Measurements from ENCODE around the gene GRIN3B. TPM values are rescaled to one million over a fixed set of nuclear protein-coding genes. Genes with fewer than 3 reads are reported as not detected.

GRIN3B gene
- polyA plus RNA-seq, 2 of the 4 experiments (the other 2 are of a cell fraction), result 0.67 to 1.5 TPM

DNA sequence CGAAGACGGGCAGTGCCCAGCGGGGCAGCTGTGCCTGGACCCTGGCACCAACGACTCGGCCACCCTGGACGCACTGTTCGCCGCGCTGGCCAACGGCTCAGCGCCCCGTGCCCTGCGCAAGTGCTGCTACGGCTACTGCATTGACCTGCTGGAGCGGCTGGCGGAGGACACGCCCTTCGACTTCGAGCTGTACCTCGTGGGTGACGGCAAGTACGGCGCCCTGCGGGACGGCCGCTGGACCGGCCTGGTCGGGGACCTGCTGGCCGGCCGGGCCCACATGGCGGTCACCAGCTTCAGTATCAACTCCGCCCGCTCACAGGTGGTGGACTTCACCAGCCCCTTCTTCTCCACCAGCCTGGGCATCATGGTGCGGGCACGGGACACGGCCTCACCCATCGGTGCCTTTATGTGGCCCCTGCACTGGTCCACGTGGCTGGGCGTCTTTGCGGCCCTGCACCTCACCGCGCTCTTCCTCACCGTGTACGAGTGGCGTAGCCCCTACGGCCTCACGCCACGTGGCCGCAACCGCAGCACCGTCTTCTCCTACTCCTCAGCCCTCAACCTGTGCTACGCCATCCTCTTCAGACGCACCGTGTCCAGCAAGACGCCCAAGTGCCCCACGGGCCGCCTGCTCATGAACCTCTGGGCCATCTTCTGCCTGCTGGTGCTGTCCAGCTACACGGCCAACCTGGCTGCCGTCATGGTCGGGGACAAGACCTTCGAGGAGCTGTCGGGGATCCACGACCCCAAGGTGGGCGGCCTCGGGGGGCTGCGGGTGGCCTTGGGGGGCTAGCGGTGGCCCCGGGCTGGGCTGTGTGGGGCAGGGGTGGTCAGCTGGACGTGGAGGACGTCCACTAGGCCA is 4.8 kb downstream of the GRIN3B start:
- ATAC-seq, result no peak
- peaks cover 7% of the 10 kb centered on the region; the same call in 1 of the 3 replicates for H3K4me1 ChIP-seq
- no peak for FAIRE-seq
- TF ChIP-seq RAD21 (conservative IDR thresholded peaks at IDR 0.05 in 1 of 2, IDR thresholded peaks at IDR 0.05 in 1 of 2) (no peak), CEBPB (IDR thresholded peaks at IDR 0.05) (no peak), EP300 (IDR thresholded peaks at IDR 0.05) (no peak)
- TF ChIP-seq, protein P1, sequence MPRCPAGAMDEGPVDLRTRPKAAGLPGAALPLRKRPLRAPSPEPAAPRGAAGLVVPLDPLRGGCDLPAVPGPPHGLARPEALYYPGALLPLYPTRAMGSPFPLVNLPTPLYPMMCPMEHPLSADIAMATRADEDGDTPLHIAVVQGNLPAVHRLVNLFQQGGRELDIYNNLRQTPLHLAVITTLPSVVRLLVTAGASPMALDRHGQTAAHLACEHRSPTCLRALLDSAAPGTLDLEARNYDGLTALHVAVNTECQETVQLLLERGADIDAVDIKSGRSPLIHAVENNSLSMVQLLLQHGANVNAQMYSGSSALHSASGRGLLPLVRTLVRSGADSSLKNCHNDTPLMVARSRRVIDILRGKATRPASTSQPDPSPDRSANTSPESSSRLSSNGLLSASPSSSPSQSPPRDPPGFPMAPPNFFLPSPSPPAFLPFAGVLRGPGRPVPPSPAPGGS (IDR thresholded peaks at IDR 0.05), result no peak
- no peak for DNase-seq (ENCODE audit: low read depth in 1 of 2, low spot score in 1 of 2)
- 93% methylated on average over 35 of the region's 70 CpGs for WGBS (ENCODE audit: missing lambda C conversion rate)
- no peak overlapping the region for H3K4me2 ChIP-seq
- ChIA-PET CTCF (interaction anchor here (0.9 to 2.1 kb wide), 2 partner anchors 9 to 83 kb away, joined by 4 to 5 read pairs; no protein-coding TSS in a partner anchor), POLR2A (no interaction called here)
- H3K27ac ChIP-seq, result no peak overlapping the region
- no peak overlapping the region for H3K4me3 ChIP-seq
- H3K9me3 ChIP-seq, result no peaks in the 10 kb centered on the region

DNA sequence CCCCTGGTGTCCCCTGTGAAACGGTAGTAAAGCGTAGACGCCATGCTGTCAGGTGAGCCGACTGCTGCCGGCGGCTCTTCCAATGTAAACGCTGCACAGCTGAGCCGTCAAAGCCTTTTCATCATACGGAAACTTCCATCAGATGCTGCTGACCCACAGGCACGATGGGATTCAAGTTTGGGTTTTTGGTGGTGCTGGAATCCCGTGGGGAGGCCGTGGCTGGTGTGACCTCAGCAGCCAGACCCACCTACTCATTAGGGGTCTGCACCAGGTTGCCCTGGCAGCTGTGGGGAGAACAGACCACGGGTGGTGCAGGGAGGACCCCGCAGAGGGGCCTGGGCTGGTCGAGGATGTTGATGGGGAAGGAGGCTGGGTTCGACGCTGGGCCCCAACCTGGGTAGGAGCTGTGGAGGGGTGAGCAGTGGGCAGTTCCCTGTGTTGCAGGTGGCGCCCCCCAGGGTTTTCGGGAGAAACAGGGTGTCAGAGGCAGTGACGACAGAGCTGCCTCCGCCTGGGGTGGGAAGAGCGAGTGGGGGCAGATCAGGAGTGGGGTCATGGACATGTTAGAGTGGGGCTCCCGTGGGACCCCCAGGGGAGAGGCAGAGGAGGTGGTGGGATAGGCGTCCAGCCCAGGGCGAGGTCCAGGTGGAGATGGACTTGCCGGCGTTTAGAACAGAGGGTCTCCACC is 6.6 kb downstream of the GRIN3B start:
- TF ChIP-seq JUN (IDR thresholded peaks at IDR 0.05) (no peak), CEBPB (IDR thresholded peaks at IDR 0.05) (no peak), EHMT2 (IDR thresholded peaks at IDR 0.05; ENCODE audit: low read depth) (no peak)
- 88% methylated on average over 22 of the region's 27 CpGs for WGBS (ENCODE audit: missing lambda C conversion rate)
- no peak for ATAC-seq
- no peak overlapping the region for H3K4me2 ChIP-seq
- FAIRE-seq, result no peak
- no peaks in the 10 kb centered on the region for H3K9me3 ChIP-seq
- no peak overlapping the region for H3K27ac ChIP-seq
- DNase-seq (ENCODE audit: low read depth in 1 of 2, low spot score in 1 of 2), result no peak
- ChIA-PET POLR2A (no interaction called here), CTCF (interaction anchor here (1.1 to 1.2 kb wide), 2 partner anchors 12 to 51 kb away, joined by 3 read pairs; no protein-coding TSS in a partner anchor)
- no peak overlapping the region for H3K4me3 ChIP-seq
- H3K4me1 ChIP-seq, result no peaks in the 10 kb centered on the region; the same call in 2 of the 3 replicates

DNA sequence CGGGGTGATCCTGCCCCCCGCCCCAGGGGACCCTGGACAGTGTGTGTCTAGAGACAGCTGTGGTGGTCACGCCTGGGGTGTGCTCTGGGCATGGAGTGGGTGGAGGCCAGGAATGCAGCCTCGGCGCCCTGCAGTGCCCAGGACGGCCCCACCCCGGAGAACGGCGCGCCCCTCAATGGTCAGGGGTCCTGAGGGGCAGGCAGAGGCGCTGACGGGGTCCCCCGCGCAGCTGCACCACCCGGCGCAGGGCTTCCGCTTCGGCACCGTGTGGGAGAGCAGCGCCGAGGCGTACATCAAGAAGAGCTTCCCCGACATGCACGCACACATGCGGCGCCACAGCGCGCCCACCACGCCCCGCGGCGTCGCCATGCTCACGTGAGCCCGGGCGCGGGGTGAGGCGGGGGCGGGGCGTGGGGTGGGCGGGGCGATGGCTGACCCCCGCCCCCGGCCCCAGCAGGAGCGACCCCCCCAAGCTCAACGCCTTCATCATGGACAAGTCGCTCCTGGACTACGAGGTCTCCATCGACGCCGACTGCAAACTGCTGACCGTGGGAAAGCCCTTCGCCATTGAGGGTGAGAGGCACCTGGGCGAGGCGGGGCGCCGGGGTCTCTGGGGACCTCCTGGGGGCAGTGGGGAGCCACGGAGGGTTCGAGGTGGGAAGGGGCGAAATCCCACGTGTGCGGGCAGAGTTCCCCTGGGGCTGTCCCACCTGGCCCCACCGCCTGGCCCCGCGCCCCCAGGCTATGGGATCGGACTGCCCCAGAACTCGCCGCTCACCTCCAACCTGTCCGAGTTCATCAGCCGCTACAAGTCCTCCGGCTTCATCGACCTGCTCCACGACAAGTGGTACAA is 7.4 kb downstream of the GRIN3B start:
- DNase-seq (ENCODE audit: low read depth in 1 of 2, low spot score in 1 of 2) (no peak), ATAC-seq (no peak), FAIRE-seq (no peak)
- no peak overlapping the region for H3K4me2 ChIP-seq
- TF ChIP-seq RNF2 (IDR thresholded peaks at IDR 0.05; ENCODE audit: borderline replicate concordance, low read depth) (no peak), POLR2A (IDR thresholded peaks at IDR 0.05; ENCODE audit: low read length) (no peak), NR3C1 (IDR thresholded peaks at IDR 0.05) (no peak), HDAC2 (IDR thresholded peaks at IDR 0.05) (no peak), FOXS1 (CRISPR knock-in tag; IDR thresholded peaks at IDR 0.05) (no peak), EHMT2 (IDR thresholded peaks at IDR 0.05; ENCODE audit: low read depth) (no peak), ZSCAN20 (CRISPR knock-in tag; IDR thresholded peaks at IDR 0.05) (no peak), CHD2 (IDR thresholded peaks at IDR 0.05; ENCODE audit: low read length, partially characterized antibody) (no peak), HEYL (CRISPR knock-in tag; IDR thresholded peaks at IDR 0.05) (no peak), BHLHE40 (IDR thresholded peaks at IDR 0.05; ENCODE audit: low read depth, low read length) (no peak), RAD21 (conservative IDR thresholded peaks at IDR 0.05 in 1 of 2, IDR thresholded peaks at IDR 0.05 in 1 of 2) (no peak)
- TF ChIP-seq, protein P2, sequence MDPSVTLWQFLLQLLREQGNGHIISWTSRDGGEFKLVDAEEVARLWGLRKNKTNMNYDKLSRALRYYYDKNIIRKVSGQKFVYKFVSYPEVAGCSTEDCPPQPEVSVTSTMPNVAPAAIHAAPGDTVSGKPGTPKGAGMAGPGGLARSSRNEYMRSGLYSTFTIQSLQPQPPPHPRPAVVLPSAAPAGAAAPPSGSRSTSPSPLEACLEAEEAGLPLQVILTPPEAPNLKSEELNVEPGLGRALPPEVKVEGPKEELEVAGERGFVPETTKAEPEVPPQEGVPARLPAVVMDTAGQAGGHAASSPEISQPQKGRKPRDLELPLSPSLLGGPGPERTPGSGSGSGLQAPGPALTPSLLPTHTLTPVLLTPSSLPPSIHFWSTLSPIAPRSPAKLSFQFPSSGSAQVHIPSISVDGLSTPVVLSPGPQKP (IDR thresholded peaks at IDR 0.05; ENCODE audit: low read depth, low read length), result no peak
- TF ChIP-seq, protein P3, sequence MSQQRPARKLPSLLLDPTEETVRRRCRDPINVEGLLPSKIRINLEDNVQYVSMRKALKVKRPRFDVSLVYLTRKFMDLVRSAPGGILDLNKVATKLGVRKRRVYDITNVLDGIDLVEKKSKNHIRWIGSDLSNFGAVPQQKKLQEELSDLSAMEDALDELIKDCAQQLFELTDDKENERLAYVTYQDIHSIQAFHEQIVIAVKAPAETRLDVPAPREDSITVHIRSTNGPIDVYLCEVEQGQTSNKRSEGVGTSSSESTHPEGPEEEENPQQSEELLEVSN (IDR thresholded peaks at IDR 0.05; ENCODE audit: borderline replicate concordance, low read depth), result no peak
- H3K27ac ChIP-seq, result no peak overlapping the region
- ChIA-PET CTCF (interaction anchor here (1.2 kb wide), 1 partner anchor 50 kb away, joined by 3 read pairs; no protein-coding TSS in a partner anchor), POLR2A (no interaction called here)
- H3K4me1 ChIP-seq, result no peaks in the 10 kb centered on the region
- H3K9me3 ChIP-seq, result no peaks in the 10 kb centered on the region
- no peak overlapping the region for H3K4me3 ChIP-seq
- WGBS (ENCODE audit: missing lambda C conversion rate), result 96% methylated on average over 42 of the region's 73 CpGs

Data from A549 (cell line).